Natural killer cell treated with Interleukin-12 subunit alpha and Interleukin-12 subunit beta and Interleukin-15 and Interleukin-18, amount 100 ng/mL, for 72 hours (primary cell): ENCODE results near the gene RARRES1. TPM values are rescaled to one million over a fixed set of nuclear protein-coding genes. Genes with fewer than 3 reads are reported as not detected.
A peak's percentile ranks its signal among the peaks of the same experiment; 100 is the strongest.

Experiments
- ATAC-seq, 2 donors: fragments of 150-1000 bp; cut with Tn5 transposase in 1 of 2; sonication (Bioruptor Pico), chemical (Tn5 transposase) in 1 of 2; 2 replicates each; pipeline ENCODE4 v1.10.0; 2021
- DNase-seq: peaks from one replicate; pipeline ENCODE4 v3.0.0; 2022; ENCODE audit warnings: low spot score
- H3K27ac Mint-ChIP-seq, 2 donors: 1 replicate in 1 of 2; 2 replicates in 1 of 2; pipeline ENCODE4 v1.8.0; 2022; ENCODE audit warnings: mixed read lengths in 2 of 2, mild to moderate bottlenecking in 1 of 2, moderate library complexity in 1 of 2
- H3K27me3 Mint-ChIP-seq, 2 donors: 1 replicate in 1 of 2; 2 replicates in 1 of 2; pipeline ENCODE4 v1.8.0; 2022; ENCODE audit warnings: mixed read lengths in 2 of 2
- H3K36me3 Mint-ChIP-seq: one replicate; pipeline ENCODE4 v1.8.0; 2022; ENCODE audit warnings: mixed read lengths
- H3K4me1 Mint-ChIP-seq, 2 donors: 1 replicate in 1 of 2; 2 replicates in 1 of 2; pipeline ENCODE4 v1.8.0; 2022; ENCODE audit warnings: low read depth in 2 of 2, mixed read lengths in 2 of 2, mild to moderate bottlenecking in 1 of 2
- H3K4me3 Mint-ChIP-seq: one replicate; pipeline ENCODE4 v1.8.0; 2022; ENCODE audit warnings: mixed read lengths
- H3K9me3 Mint-ChIP-seq: 2 replicates; pipeline ENCODE4 v1.8.0; 2022; ENCODE audit warnings: mixed read lengths
- total RNA-seq, 2 donors: library from RNA; stranded (reverse); gene quantifications; one replicate each; pipeline ENCODE4 v1.2.3, GENCODE V29; 2022

The RARRES1 gene
- total RNA-seq, 2 donors from 2014 or later = not detected

GRCh38 chr3:158735296-158736033 lies 3.2 kb upstream of the RARRES1 start:
- Mint-ChIP-seq H3K9me3 (peaks cover 3% of the 10 kb centered on the region), H3K27ac (no peak overlapping the region), H3K27me3 (no peaks in the 10 kb centered on the region), H3K36me3 (peaks cover 5% of the 10 kb centered on the region), H3K4me1 (peaks cover 0 to 4% of the 10 kb centered on the region in 2 donors), H3K4me3 (no peak overlapping the region)
- no peak for ATAC-seq
- no peak for DNase-seq

GRCh38 chr3:158733656-158734055 lies 1.4 kb upstream of the RARRES1 start:
- DNase-seq (no peak), ATAC-seq (no peak)
- Mint-ChIP-seq H3K27ac (no peak overlapping the region), H3K4me1 (peaks cover 0 to 4% of the 10 kb centered on the region in 2 donors), H3K36me3 (peaks cover 5% of the 10 kb centered on the region), H3K9me3 (peaks cover 3% of the 10 kb centered on the region), H3K27me3 (no peaks in the 10 kb centered on the region), H3K4me3 (no peak overlapping the region)

DNA sequence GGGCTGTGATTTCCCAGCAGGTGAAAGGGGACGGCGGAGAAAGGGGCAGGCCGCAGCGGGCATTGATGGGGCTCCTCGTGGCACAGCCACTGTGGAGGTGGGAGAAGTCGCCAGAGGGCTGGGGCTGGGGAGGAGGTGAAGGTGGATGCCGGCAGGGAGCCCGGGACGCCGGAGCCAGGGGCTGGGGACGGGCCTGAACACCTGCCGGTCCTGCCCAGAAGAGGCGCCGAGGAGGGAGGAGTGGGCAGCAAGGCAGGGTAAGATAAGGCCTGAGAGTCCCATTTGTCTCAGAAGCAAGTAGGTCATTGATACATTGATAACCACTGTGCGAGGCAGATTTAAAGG lies 571 bp upstream of the RARRES1 start:
- Mint-ChIP-seq H3K27me3 (no peaks in the 10 kb centered on the region), H3K4me1 (peaks cover 3 to 5% of the 10 kb centered on the region in 2 donors), H3K4me3 (no peak overlapping the region), H3K27ac (no peak overlapping the region), H3K9me3 (peaks cover 3% of the 10 kb centered on the region), H3K36me3 (peaks cover 5% of the 10 kb centered on the region)
- DNase-seq = no peak
- ATAC-seq = no peak

- H3K9me3 Mint-ChIP-seq = peaks cover 3% of the 10 kb centered on the region
- DNase-seq (no peak), ATAC-seq (no peak)
- no peaks in the 10 kb centered on the region for H3K27me3 Mint-ChIP-seq
- peaks cover 5% of the 10 kb centered on the region for H3K36me3 Mint-ChIP-seq
- peak overlapping the region; percentile 48 for H3K4me3 Mint-ChIP-seq
- H3K27ac Mint-ChIP-seq = no peak overlapping the region
- H3K4me1 Mint-ChIP-seq = peaks cover 6 to 8% of the 10 kb centered on the region in 2 donors
These were observed 771 bp downstream of the RARRES1 start for GRCh38 chr3:158731486-158731885.

GRCh38 chr3:158728851-158729250 lies 3.4 kb downstream of the RARRES1 start:
- no peaks in the 10 kb centered on the region for H3K9me3 Mint-ChIP-seq
- H3K27me3 Mint-ChIP-seq = no peaks in the 10 kb centered on the region
- no peak overlapping the region for H3K27ac Mint-ChIP-seq
- no peak for ATAC-seq
- DNase-seq = no peak
- H3K4me1 Mint-ChIP-seq = peaks cover 6 to 8% of the 10 kb centered on the region in 2 donors
- no peak overlapping the region for H3K4me3 Mint-ChIP-seq
- no peaks in the 10 kb centered on the region for H3K36me3 Mint-ChIP-seq

DNA sequence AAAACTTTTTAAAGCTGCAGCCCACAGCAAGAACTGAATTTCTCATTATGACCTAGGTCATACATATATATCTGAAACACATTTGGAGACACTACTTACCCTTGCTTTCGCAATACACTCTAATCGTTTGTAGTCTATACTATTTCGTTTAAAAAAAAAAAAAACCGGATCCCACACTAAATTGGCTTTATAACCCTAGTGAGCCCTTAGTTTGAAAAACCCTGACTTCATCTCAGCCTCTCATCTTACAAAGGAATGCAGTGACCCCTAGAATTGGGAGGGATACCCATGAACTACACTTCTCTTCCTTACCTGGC lies 4.2 kb downstream of the RARRES1 start:
- DNase-seq (no peak), ATAC-seq (no peak)
- no peaks in the 10 kb centered on the region for H3K9me3 Mint-ChIP-seq
- peak overlapping the region in 1 of 2 donors; percentile 21 for H3K27ac Mint-ChIP-seq
- H3K36me3 Mint-ChIP-seq = no peaks in the 10 kb centered on the region
- H3K4me1 Mint-ChIP-seq = peaks cover 8 to 10% of the 10 kb centered on the region in 2 donors
- H3K4me3 Mint-ChIP-seq = peak overlapping the region; percentile 41
- no peaks in the 10 kb centered on the region for H3K27me3 Mint-ChIP-seq

GRCh38 chr3:158727206-158728060 lies 4.8 kb downstream of the RARRES1 start:
- H3K36me3 Mint-ChIP-seq = no peaks in the 10 kb centered on the region
- no peaks in the 10 kb centered on the region for H3K27me3 Mint-ChIP-seq
- DNase-seq = no peak
- H3K4me3 Mint-ChIP-seq = peak overlapping the region; percentile 41
- H3K4me1 Mint-ChIP-seq = peaks cover 11 to 13% of the 10 kb centered on the region in 2 donors
- peak in 1 of 2 donors; percentile 66 for ATAC-seq
- no peaks in the 10 kb centered on the region for H3K9me3 Mint-ChIP-seq
- peak overlapping the region in 1 of 2 donors; percentile 21 for H3K27ac Mint-ChIP-seq

GRCh38 chr3:158725348-158726011 lies 6.8 kb downstream of the RARRES1 start:
- H3K4me1 Mint-ChIP-seq = peaks cover 18 to 19% of the 10 kb centered on the region in 2 donors
- no peak for ATAC-seq
- H3K27me3 Mint-ChIP-seq = no peaks in the 10 kb centered on the region
- no peak for DNase-seq
- H3K36me3 Mint-ChIP-seq = no peaks in the 10 kb centered on the region
- no peak overlapping the region for H3K4me3 Mint-ChIP-seq
- H3K27ac Mint-ChIP-seq = peak overlapping the region in 1 of 2 donors; percentile 63
- H3K9me3 Mint-ChIP-seq = no peaks in the 10 kb centered on the region

DNA sequence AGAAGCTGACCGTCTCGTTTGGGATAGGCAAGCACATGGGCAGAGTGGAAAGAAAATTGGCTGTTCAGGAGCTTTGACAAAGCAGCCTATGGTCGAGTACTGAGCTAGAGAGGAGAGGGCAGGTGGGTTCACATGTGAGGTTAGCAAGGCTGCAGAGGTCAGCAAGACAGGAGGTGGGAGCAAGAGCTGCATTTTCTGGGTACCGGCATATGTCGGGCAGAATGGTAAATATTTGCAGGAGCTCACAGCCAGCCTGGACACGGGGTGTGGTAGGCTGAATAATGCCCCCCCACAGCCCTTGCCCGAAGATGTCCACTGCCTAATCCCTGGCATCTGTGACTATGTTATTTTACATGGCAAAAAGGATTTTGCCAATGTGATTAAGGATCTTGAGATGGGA lies 8.3 kb downstream of the RARRES1 start:
- Mint-ChIP-seq H3K36me3 (no peaks in the 10 kb centered on the region), H3K4me3 (no peak overlapping the region), H3K4me1 (peaks cover 18 to 19% of the 10 kb centered on the region in 2 donors), H3K27ac (no peak overlapping the region), H3K27me3 (no peaks in the 10 kb centered on the region), H3K9me3 (no peaks in the 10 kb centered on the region)
- peak in 1 of 2 donors; percentile 18 for ATAC-seq
- no peak for DNase-seq

DNA sequence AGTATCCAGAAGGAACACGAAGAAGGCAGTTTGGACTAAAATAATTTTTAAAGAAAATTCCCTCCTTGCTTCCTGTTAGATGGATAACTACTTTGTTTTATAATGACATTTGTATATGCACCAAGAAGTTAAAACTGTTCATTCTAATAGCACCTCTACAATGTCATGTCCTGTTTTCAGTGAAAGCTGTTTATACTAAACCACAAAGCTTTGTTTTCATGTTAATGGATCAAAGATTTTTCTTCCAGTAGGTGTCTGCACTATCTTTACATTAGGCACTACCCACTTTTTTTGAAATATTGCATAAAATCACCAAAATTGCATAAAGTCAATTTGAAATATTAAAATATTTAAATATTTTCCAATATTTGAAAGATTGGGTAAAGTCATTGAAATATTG lies 10.1 kb downstream of the RARRES1 start:
- H3K27ac Mint-ChIP-seq = no peak overlapping the region
- no peaks in the 10 kb centered on the region for H3K27me3 Mint-ChIP-seq
- no peaks in the 10 kb centered on the region for H3K9me3 Mint-ChIP-seq
- DNase-seq (no peak), ATAC-seq (no peak)
- H3K4me1 Mint-ChIP-seq = peaks cover 13 to 19% of the 10 kb centered on the region in 2 donors
- H3K4me3 Mint-ChIP-seq = no peak overlapping the region
- H3K36me3 Mint-ChIP-seq = no peaks in the 10 kb centered on the region

- no peak overlapping the region for H3K4me3 Mint-ChIP-seq
- no peaks in the 10 kb centered on the region for H3K36me3 Mint-ChIP-seq
- no peaks in the 10 kb centered on the region for H3K27me3 Mint-ChIP-seq
- no peaks in the 10 kb centered on the region for H3K9me3 Mint-ChIP-seq
- H3K4me1 Mint-ChIP-seq = peaks cover 21 to 33% of the 10 kb centered on the region in 2 donors
- DNase-seq = no peak
- no peak overlapping the region for H3K27ac Mint-ChIP-seq
- ATAC-seq = no peak
These were observed 13.6 kb downstream of the RARRES1 start for GRCh38 chr3:158718490-158719170.

DNA sequence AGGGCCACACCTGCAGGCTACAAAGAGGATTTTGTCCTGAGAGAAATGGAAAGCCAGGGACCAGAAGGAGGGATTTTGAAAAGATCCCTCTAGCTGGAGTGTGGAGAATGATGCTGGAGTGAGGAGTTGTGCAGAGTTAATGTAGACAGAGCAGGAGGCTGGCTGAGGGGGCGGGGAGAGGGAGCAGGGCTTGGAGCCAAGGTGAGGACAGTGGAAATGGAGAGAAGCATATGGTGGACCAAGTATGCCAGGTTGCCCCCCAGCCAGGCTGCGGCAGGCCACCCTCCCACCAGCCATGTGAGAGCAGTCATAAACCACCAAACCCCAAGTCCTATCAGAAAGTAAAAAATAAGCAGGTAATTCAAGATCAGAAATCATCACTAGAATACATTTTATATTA lies 14.7 kb downstream of the RARRES1 start:
- H3K36me3 Mint-ChIP-seq = no peaks in the 10 kb centered on the region
- DNase-seq (no peak), ATAC-seq (no peak)
- H3K9me3 Mint-ChIP-seq = no peaks in the 10 kb centered on the region
- no peaks in the 10 kb centered on the region for H3K27me3 Mint-ChIP-seq
- H3K27ac Mint-ChIP-seq = peak overlapping the region; percentile 2 to 47
- H3K4me1 Mint-ChIP-seq = peaks cover 27 to 39% of the 10 kb centered on the region in 2 donors
- H3K4me3 Mint-ChIP-seq = no peak overlapping the region

DNA sequence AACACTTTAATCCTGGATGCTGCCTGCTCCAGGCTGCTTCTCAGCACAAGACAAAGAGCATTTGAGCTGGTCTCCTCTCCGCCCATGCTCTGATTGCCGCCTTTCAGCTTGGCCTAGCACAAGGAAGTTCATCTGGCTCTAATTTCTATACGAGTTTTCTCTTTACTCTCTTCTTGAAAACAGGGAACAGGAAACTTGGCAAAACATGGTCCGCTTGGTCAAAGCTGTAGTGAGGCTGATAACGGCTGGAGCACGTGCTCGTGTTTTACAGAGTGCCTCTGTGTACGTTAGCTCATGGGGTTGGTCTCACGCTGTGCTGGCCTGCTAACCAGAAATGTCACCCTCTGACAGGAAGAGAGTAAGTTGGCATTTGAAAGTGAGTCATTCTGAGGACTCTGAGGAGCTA lies 19.2 kb downstream of the RARRES1 start:
- Mint-ChIP-seq H3K27me3 (no peaks in the 10 kb centered on the region), H3K9me3 (no peaks in the 10 kb centered on the region), H3K4me3 (peak overlapping the region; percentile 61), H3K27ac (peak overlapping the region; percentile 78 to 86), H3K4me1 (peaks cover 35 to 37% of the 10 kb centered on the region in 2 donors), H3K36me3 (peaks cover 16% of the 10 kb centered on the region)
- no peak for DNase-seq
- ATAC-seq = peak; percentile 88 to 89
